Heart left ventricle (tissue), 13 donors: ENCODE results near the gene DUSP5.

ENCODE experiments used
- CTCF ChIP-seq, 12 donors: fragments of 200-600 bp; sonication (generic) in 4 of 12; IDR thresholded peaks; one replicate each; pipeline versions ENCODE4 v1.5.0 to v1.8.0; 2018 to 2022; ENCODE audit warnings: antibody characterized with exemption in 12 of 12, mild to moderate bottlenecking in 5 of 12
- POLR2A ChIP-seq, 2 donors: fragments of 450-650 bp; IDR thresholded peaks; one replicate each; pipeline ENCODE4 v1.6.1; 2017; ENCODE audit warnings: antibody characterized with exemption in 2 of 2, mild to moderate bottlenecking in 2 of 2, moderate library complexity in 2 of 2
- donor health status: ischemic (EF 13 %, LVEDD 7.1; RV severe dilation, severe dysfunction).
- donor health status: DM: no; HTN: yes; CAD: no.
- donor health status: DM: no; HTN: no; CAD: no.
- donor health status: ischemic (EF 25% LVEDD 6.9; RV normal size, moderate dysfunction).
- donor health status: ischemic (EF 25% LVEDD 5.7; RV mildly dilated, moderate dysfunction).
- donor health status: ischemic (EF 35%, LVEDD 5.7; RV mildly dilated, moderate dysfunction).
- donor health status: nonischemic (EF 11% LVEDD 7.7; RV severe dilation, severe dysfunction).
- donor health status: DM: yes; HTN: yes; CAD: no.
- donor health status: PGD.
- donor health status: ischemic (EF 29% LVEDD 5.4; RV normal size, mild dysfunction).
- donor health status: nonischemic (EF 23%, LVEDD 6.1; RV moderate dilation, normal function).

- TF ChIP-seq POLR2A (IDR thresholded peaks at IDR 0.05) (no peak), CTCF (IDR thresholded peaks at IDR 0.05) (no peak)
Observed at GRCh38 chr10:110486680-110487410, 10.9 kb upstream of the DUSP5 start.
